ENCODE measurements around the gene TEX44. TPM values are rescaled to one million over a fixed set of nuclear protein-coding genes. Genes with fewer than 3 reads are reported as not detected.

TEX44 gene
- total and polyA plus RNA-seq, 2 of the 13 experiments (the other 11 are each of a cell fraction or from before 2014, with no cell fraction given), result not detected

- TF ChIP-seq, protein P1, sequence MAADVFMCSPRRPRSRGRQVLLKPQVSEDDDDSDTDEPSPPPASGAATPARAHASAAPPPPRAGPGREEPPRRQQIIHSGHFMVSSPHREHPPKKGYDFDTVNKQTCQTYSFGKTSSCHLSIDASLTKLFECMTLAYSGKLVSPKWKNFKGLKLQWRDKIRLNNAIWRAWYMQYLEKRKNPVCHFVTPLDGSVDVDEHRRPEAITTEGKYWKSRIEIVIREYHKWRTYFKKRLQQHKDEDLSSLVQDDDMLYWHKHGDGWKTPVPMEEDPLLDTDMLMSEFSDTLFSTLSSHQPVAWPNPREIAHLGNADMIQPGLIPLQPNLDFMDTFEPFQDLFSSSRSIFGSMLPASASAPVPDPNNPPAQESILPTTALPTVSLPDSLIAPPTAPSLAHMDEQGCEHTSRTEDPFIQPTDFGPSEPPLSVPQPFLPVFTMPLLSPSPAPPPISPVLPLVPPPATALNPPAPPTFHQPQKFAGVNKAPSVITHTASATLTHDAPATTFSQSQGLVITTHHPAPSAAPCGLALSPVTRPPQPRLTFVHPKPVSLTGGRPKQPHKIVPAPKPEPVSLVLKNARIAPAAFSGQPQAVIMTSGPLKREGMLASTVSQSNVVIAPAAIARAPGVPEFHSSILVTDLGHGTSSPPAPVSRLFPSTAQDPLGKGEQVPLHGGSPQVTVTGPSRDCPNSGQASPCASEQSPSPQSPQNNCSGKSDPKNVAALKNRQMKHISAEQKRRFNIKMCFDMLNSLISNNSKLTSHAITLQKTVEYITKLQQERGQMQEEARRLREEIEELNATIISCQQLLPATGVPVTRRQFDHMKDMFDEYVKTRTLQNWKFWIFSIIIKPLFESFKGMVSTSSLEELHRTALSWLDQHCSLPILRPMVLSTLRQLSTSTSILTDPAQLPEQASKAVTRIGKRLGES (CRISPR knock-in tag; IDR thresholded peaks at IDR 0.05; ENCODE audit: borderline replicate concordance), result peak; percentile 73; the same call in 1 of the 2 replicates
- TF ChIP-seq ZNF180 (CRISPR knock-in tag; IDR thresholded peaks at IDR 0.05; ENCODE audit: borderline replicate concordance, low read depth) (no peak), ZNF567 (CRISPR knock-in tag; IDR thresholded peaks at IDR 0.05; ENCODE audit: borderline replicate concordance) (no peak), MTF1 (CRISPR knock-in tag; IDR thresholded peaks at IDR 0.05) (peak; percentile 96), FOXK1 (CRISPR knock-in tag; IDR thresholded peaks at IDR 0.05; ENCODE audit: borderline replicate concordance, low read depth) (no peak), TOPORS (CRISPR knock-in tag; IDR thresholded peaks at IDR 0.05) (peak; percentile 68; the same call in 1 of the 2 replicates), EP300 (IDR thresholded peaks at IDR 0.05; ENCODE audit: low read depth in 2 of 2, low read length in 2 of 2) (peak; percentile 50 to 81; a peak in 2 of 4 replicates), EP300 (CRISPR knock-in tag; IDR thresholded peaks at IDR 0.05; ENCODE audit: borderline replicate concordance) (no peak), SYNCRIP (IDR thresholded peaks at IDR 0.05; ENCODE audit: insufficient read depth, low read depth, low read length) (no peak), MZF1 (CRISPR knock-in tag; IDR thresholded peaks at IDR 0.05; ENCODE audit: borderline replicate concordance) (no peak), ZFP36 (IDR thresholded peaks at IDR 0.05; ENCODE audit: borderline replicate concordance, low read depth, low read length, partially characterized antibody) (no peak), FLYWCH1 (CRISPR knock-in tag; IDR thresholded peaks at IDR 0.05) (peak; percentile 89; the same call in 1 of the 2 replicates), NPAS2 (CRISPR knock-in tag; IDR thresholded peaks at IDR 0.05; ENCODE audit: borderline replicate concordance) (no peak), TBX2 (CRISPR knock-in tag; IDR thresholded peaks at IDR 0.05; ENCODE audit: borderline replicate concordance) (peak; percentile 92), NR1H2 (CRISPR knock-in tag; IDR thresholded peaks at IDR 0.05; ENCODE audit: borderline replicate concordance, low read depth) (peak; percentile 89), GLMP (CRISPR knock-in tag; IDR thresholded peaks at IDR 0.05; ENCODE audit: borderline replicate concordance) (no peak)
- TF ChIP-seq, protein P2, sequence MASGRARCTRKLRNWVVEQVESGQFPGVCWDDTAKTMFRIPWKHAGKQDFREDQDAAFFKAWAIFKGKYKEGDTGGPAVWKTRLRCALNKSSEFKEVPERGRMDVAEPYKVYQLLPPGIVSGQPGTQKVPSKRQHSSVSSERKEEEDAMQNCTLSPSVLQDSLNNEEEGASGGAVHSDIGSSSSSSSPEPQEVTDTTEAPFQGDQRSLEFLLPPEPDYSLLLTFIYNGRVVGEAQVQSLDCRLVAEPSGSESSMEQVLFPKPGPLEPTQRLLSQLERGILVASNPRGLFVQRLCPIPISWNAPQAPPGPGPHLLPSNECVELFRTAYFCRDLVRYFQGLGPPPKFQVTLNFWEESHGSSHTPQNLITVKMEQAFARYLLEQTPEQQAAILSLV (CRISPR knock-in tag; IDR thresholded peaks at IDR 0.05; ENCODE audit: borderline replicate concordance), result peak; percentile 96
- TF ChIP-seq, protein P3, sequence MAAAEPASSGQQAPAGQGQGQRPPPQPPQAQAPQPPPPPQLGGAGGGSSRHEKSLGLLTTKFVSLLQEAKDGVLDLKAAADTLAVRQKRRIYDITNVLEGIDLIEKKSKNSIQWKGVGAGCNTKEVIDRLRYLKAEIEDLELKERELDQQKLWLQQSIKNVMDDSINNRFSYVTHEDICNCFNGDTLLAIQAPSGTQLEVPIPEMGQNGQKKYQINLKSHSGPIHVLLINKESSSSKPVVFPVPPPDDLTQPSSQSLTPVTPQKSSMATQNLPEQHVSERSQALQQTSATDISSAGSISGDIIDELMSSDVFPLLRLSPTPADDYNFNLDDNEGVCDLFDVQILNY (CRISPR knock-in tag; conservative IDR thresholded peaks at IDR 0.05), result peak; percentile 26; the same call in 1 of the 2 replicates
- TF ChIP-seq, protein P4, sequence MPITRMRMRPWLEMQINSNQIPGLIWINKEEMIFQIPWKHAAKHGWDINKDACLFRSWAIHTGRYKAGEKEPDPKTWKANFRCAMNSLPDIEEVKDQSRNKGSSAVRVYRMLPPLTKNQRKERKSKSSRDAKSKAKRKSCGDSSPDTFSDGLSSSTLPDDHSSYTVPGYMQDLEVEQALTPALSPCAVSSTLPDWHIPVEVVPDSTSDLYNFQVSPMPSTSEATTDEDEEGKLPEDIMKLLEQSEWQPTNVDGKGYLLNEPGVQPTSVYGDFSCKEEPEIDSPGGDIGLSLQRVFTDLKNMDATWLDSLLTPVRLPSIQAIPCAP (CRISPR knock-in tag; IDR thresholded peaks at IDR 0.05; ENCODE audit: low read depth), result 0 out of 2 replicates have a peak, but pooled peaks have one; percentile 58
Measured at GRCh38 chr2:231613663-231614558, 21.2 kb downstream of the TEX44 start (continued).
